Tibial artery (tissue), 4 donors: ENCODE measurements around the gene MSL1.
A peak's percentile ranks its signal among the peaks of the same experiment; 100 is the strongest.

Experiments used
- DNase-seq, 2 donors: peaks; one replicate each; pipeline ENCODE4 v3.0.0-alpha.2; 2019
- H3K27ac ChIP-seq, 2 donors: fragments of 200-600 bp; sonication (generic) in 1 of 2; 1 replicate in 1 of 2; 2 replicates in 1 of 2; pipeline ENCODE4 v1.5.1; 2018 to 2019; ENCODE audit warnings: mild to moderate bottlenecking in 1 of 2
- H3K27me3 ChIP-seq, 2 donors: fragments of 200-600 bp; sonication (generic) in 1 of 2; one replicate each; pipeline versions ENCODE4 v1.5.1 to v1.6.0; 2016 to 2019
- H3K36me3 ChIP-seq, 3 donors: fragments of 200-600 bp; sonication (generic) in 2 of 3; one replicate each; pipeline ENCODE4 v1.5.1; 2016 to 2019; ENCODE audit warnings: mild to moderate bottlenecking in 2 of 3
- H3K4me1 ChIP-seq, 4 donors: fragments of 200-600 bp; sonication (generic) in 2 of 4; 1 replicate in 3 of 4; 2 replicates in 1 of 4; pipeline ENCODE4 v1.5.1; 2016 to 2019
- H3K4me3 ChIP-seq, 2 donors: fragments of 200-600 bp; sonication (generic) in 1 of 2; 1 replicate in 1 of 2; 2 replicates in 1 of 2; pipeline ENCODE4 v1.5.1; 2018 to 2019; ENCODE audit warnings: mild to moderate bottlenecking in 2 of 2
- H3K9me3 ChIP-seq, 3 donors: fragments of 200-600 bp; sonication (generic) in 1 of 3; one replicate each; pipeline ENCODE4 v1.5.1; 2016 to 2019
- CTCF ChIP-seq, 2 experiments: fragments of 200-600 bp in 1 of 2; fragments of 450-650 bp in 1 of 2; IDR thresholded peaks; one replicate each; pipeline ENCODE4 v1.5.1; 2017 to 2019; ENCODE audit warnings: antibody characterized with exemption in 2 of 2, mild to moderate bottlenecking in 1 of 2, moderate library complexity in 1 of 2
- intact Hi-C: fragments of 100-400 bp; cut with DNase I; formaldehyde crosslinking; loops from one replicate; pipeline ENCODE4 v1.15.0; 2023; ENCODE audit warnings: low total_unique reads

Gene MSL1

GRCh38 chr17:40097931-40098845 is 23.6 kb upstream of the MSL1 start:
- Histone ChIP-seq H3K27ac (peak overlapping the region; percentile 94 to 98), H3K4me1 (peaks cover 0 to 79% (median 68%) of the 10 kb centered on the region in 4 donors), H3K27me3 (no peaks in the 10 kb centered on the region), H3K9me3 (no peaks in the 10 kb centered on the region), H3K36me3 (peaks cover 40 to 44% (median 43%) of the 10 kb centered on the region in 3 donors), H3K4me3 (peak overlapping the region; percentile 76 to 87)
- intact Hi-C loops: no loop called here
- no peak for TF ChIP-seq CTCF (IDR thresholded peaks at IDR 0.05)
- DNase-seq: peak; percentile 94 to 97

- intact Hi-C loops: no loop called here
- no peaks in the 10 kb centered on the region for H3K27me3 ChIP-seq
- H3K9me3 ChIP-seq: no peaks in the 10 kb centered on the region
- peak in 1 of 2 experiments; percentile 23 for TF ChIP-seq CTCF (IDR thresholded peaks at IDR 0.05)
- H3K4me1 ChIP-seq: peaks cover 0 to 79% (median 66%) of the 10 kb centered on the region in 4 donors
- peak overlapping the region; percentile 94 to 98 for H3K27ac ChIP-seq
- peak overlapping the region; percentile 76 to 87 for H3K4me3 ChIP-seq
- peak; percentile 100 for DNase-seq
- peaks cover 32 to 35% (median 35%) of the 10 kb centered on the region in 3 donors for H3K36me3 ChIP-seq
Measured at GRCh38 chr17:40098846-40099618, 22.7 kb upstream of the MSL1 start.

DNA sequence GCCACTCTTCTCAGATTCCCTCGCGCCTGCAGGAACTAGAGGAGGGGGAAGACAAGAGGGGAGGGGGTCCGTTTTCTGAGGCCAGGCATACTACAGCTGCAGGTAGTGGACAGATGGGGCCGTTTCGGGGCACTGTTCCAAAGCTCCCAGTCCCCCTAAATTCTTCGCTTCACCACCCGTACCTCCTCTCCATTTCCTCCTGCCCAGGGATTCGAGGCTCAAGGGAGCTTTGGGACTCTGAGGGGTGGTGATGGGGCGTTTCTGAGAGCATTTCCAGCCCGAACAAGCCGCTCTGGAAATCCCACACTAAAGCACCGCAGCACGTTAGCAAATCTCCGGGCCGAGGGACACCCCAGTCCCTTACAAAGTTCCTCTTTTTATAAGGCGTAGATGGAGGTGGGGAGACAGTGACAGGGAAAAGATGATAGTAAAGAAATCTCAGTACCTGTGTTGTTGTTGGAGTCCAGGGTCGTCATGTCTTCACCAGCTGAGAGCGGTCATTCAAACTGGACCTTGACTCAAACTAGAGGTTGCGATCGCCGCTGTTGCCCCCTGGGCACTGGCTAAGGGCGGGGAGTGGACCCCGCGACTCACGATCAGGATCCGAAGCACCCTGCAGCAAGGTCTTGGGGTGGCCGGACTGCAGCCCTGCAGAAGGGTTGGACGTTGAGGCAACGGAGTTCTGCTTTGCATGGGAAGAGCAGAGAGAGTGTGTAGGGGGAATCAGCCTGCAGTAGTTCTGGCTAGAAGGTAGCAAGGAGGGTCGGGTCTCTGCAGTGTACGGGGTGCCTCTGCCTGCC is 22.0 kb upstream of the MSL1 start:
- Histone ChIP-seq H3K36me3 (peaks cover 24 to 28% (median 27%) of the 10 kb centered on the region in 3 donors), H3K4me3 (peak overlapping the region; percentile 76 to 87), H3K4me1 (peaks cover 0 to 79% (median 61%) of the 10 kb centered on the region in 4 donors), H3K9me3 (no peaks in the 10 kb centered on the region), H3K27me3 (no peaks in the 10 kb centered on the region), H3K27ac (peak overlapping the region; percentile 94 to 98)
- DNase-seq: peak in 1 of 2 donors; percentile 75
- intact Hi-C loops: no loop called here
- no peak for TF ChIP-seq CTCF (IDR thresholded peaks at IDR 0.05)

GRCh38 chr17:40100419-40100668 is 21.4 kb upstream of the MSL1 start, which contains the start of gene NR1D1:
Gene NR1D1, minus strand, starts transcription at chr17:40100589. Its CDS starts 495 bp downstream, at chr17:40100094.
- Histone ChIP-seq H3K9me3 (no peaks in the 10 kb centered on the region), H3K4me3 (peak within 1 kb of the TSS; percentile 76 to 87), H3K36me3 (peaks cover 18 to 22% (median 22%) of the 10 kb centered on the region in 3 donors), H3K27ac (peak within 1 kb of the TSS; percentile 94 to 98), H3K4me1 (peaks cover 0 to 79% (median 61%) of the 10 kb centered on the region in 4 donors), H3K27me3 (no peaks in the 10 kb centered on the region)
- no peak for TF ChIP-seq CTCF (IDR thresholded peaks at IDR 0.05)
- DNase-seq: no peak
- intact Hi-C loops: no loop called here
